Muscle layer of duodenum (tissue), 2 donors: ENCODE measurements around the gene CFAP251.

ENCODE experiments used
- H3K27ac ChIP-seq: one replicate; pipeline ENCODE4 v1.7.0; 2013; ENCODE audit warnings: mild to moderate bottlenecking, low read length
- H3K27me3 ChIP-seq: one replicate; pipeline ENCODE4 v1.7.0; 2013; ENCODE audit warnings: low read depth, mild to moderate bottlenecking, control low read depth, low read length
- H3K36me3 ChIP-seq, 2 donors: one replicate each; pipeline ENCODE4 v1.7.0; 2013; ENCODE audit warnings: low read length in 2 of 2, control low read depth in 1 of 2, mild to moderate bottlenecking in 1 of 2; ENCODE audit not compliant: insufficient read depth in 2 of 2, control insufficient read depth in 1 of 2
- H3K4me1 ChIP-seq, 2 donors: one replicate each; pipeline ENCODE4 v1.7.0; 2013; ENCODE audit warnings: low read length in 2 of 2, mild to moderate bottlenecking in 2 of 2, control low read depth in 1 of 2, moderate library complexity in 1 of 2; ENCODE audit not compliant: insufficient read depth in 2 of 2, control insufficient read depth in 1 of 2
- H3K4me3 ChIP-seq, 2 donors: one replicate each; pipeline ENCODE4 v1.7.0; 2013; ENCODE audit warnings: low read length in 2 of 2, low read depth in 1 of 2, mild to moderate bottlenecking in 1 of 2
- H3K9me3 ChIP-seq, 2 donors: one replicate each; pipeline ENCODE4 v1.7.0; 2013; ENCODE audit warnings: low read length in 2 of 2, control low read depth in 1 of 2, mild to moderate bottlenecking in 1 of 2; ENCODE audit not compliant: control insufficient read depth in 1 of 2
- donor health status: healthy.

Gene CFAP251

GRCh38 chr12:121964813-121965643 lies 46.6 kb downstream of the CFAP251 start:
- H3K9me3 ChIP-seq: no peaks in the 10 kb centered on the region
- H3K27me3 ChIP-seq: no peaks in the 10 kb centered on the region
- H3K27ac ChIP-seq: no peak overlapping the region
- H3K4me1 ChIP-seq: peaks cover 0 to 3% of the 10 kb centered on the region in 2 donors
- no peak overlapping the region for H3K4me3 ChIP-seq
- H3K36me3 ChIP-seq: no peaks in the 10 kb centered on the region

- H3K4me1 ChIP-seq: peaks cover 0 to 3% of the 10 kb centered on the region in 2 donors
- H3K4me3 ChIP-seq: no peak overlapping the region
- H3K36me3 ChIP-seq: no peaks in the 10 kb centered on the region
- H3K9me3 ChIP-seq: no peaks in the 10 kb centered on the region
- no peak overlapping the region for H3K27ac ChIP-seq
- H3K27me3 ChIP-seq: no peaks in the 10 kb centered on the region
Observed at GRCh38 chr12:121966959-121967358, 48.6 kb downstream of the CFAP251 start.

GRCh38 chr12:121968876-121969275 lies 50.5 kb downstream of the CFAP251 start:
- Histone ChIP-seq H3K4me3 (no peak overlapping the region), H3K9me3 (peaks cover 0 to 2% of the 10 kb centered on the region in 2 donors), H3K27ac (no peak overlapping the region), H3K36me3 (no peaks in the 10 kb centered on the region), H3K4me1 (peaks cover 0 to 3% of the 10 kb centered on the region in 2 donors), H3K27me3 (no peaks in the 10 kb centered on the region)

GRCh38 chr12:121969726-121970125 lies 51.3 kb downstream of the CFAP251 start:
- peaks cover 0 to 3% of the 10 kb centered on the region in 2 donors for H3K4me1 ChIP-seq
- H3K4me3 ChIP-seq: no peak overlapping the region
- peaks cover 0 to 2% of the 10 kb centered on the region in 2 donors for H3K9me3 ChIP-seq
- no peak overlapping the region for H3K27ac ChIP-seq
- H3K27me3 ChIP-seq: no peaks in the 10 kb centered on the region
- H3K36me3 ChIP-seq: no peaks in the 10 kb centered on the region

GRCh38 chr12:121970581-121971300 lies 52.3 kb downstream of the CFAP251 start:
- Histone ChIP-seq H3K4me1 (no peaks in the 10 kb centered on the region), H3K9me3 (peaks cover 0 to 2% of the 10 kb centered on the region in 2 donors), H3K4me3 (no peak overlapping the region), H3K36me3 (no peaks in the 10 kb centered on the region), H3K27me3 (no peaks in the 10 kb centered on the region), H3K27ac (no peak overlapping the region)

- H3K27ac ChIP-seq: no peak overlapping the region
- H3K27me3 ChIP-seq: no peaks in the 10 kb centered on the region
- H3K4me1 ChIP-seq: no peaks in the 10 kb centered on the region
- H3K36me3 ChIP-seq: no peaks in the 10 kb centered on the region
- H3K4me3 ChIP-seq: no peak overlapping the region
- peaks cover 0 to 2% of the 10 kb centered on the region in 2 donors for H3K9me3 ChIP-seq
Observed at GRCh38 chr12:121974026-121974985, 55.9 kb downstream of the CFAP251 start.

GRCh38 chr12:121975021-121975420 lies 56.6 kb downstream of the CFAP251 start:
- Histone ChIP-seq H3K27me3 (no peaks in the 10 kb centered on the region), H3K9me3 (peaks cover 0 to 2% of the 10 kb centered on the region in 2 donors), H3K4me1 (no peaks in the 10 kb centered on the region), H3K36me3 (no peaks in the 10 kb centered on the region), H3K4me3 (no peak overlapping the region), H3K27ac (no peak overlapping the region)

GRCh38 chr12:121976950-121977349 lies 58.6 kb downstream of the CFAP251 start:
- Histone ChIP-seq H3K36me3 (no peaks in the 10 kb centered on the region), H3K27me3 (no peaks in the 10 kb centered on the region), H3K27ac (no peak overlapping the region), H3K9me3 (peaks cover 0 to 2% of the 10 kb centered on the region in 2 donors), H3K4me1 (no peaks in the 10 kb centered on the region), H3K4me3 (no peak overlapping the region)

GRCh38 chr12:121980191-121980891 lies 61.9 kb downstream of the CFAP251 start:
- Histone ChIP-seq H3K36me3 (no peaks in the 10 kb centered on the region), H3K4me1 (no peaks in the 10 kb centered on the region), H3K27me3 (no peaks in the 10 kb centered on the region), H3K9me3 (no peaks in the 10 kb centered on the region), H3K4me3 (no peak overlapping the region), H3K27ac (no peak overlapping the region)

- no peak overlapping the region for H3K27ac ChIP-seq
- H3K9me3 ChIP-seq: no peaks in the 10 kb centered on the region
- no peak overlapping the region for H3K4me3 ChIP-seq
Observed at GRCh38 chr12:121980892-121981272, 62.5 kb downstream of the CFAP251 start.

More at GRCh38 chr12:121980892-121981272, 62.5 kb downstream of the CFAP251 start:
- Histone ChIP-seq H3K4me1 (no peaks in the 10 kb centered on the region), H3K36me3 (no peaks in the 10 kb centered on the region), H3K27me3 (no peaks in the 10 kb centered on the region)
